ENCODE results near the gene ABR. TPM values are rescaled to one million over a fixed set of nuclear protein-coding genes. Genes with fewer than 3 reads are reported as not detected.
A peak's percentile ranks its signal among the peaks of the same experiment; 100 is the strongest.

The ABR gene
- total and polyA plus RNA-seq, 2 of the 8 experiments (the other 6 are each of a cell fraction or from before 2014, with no cell fraction given): 44.8 to 47.2 TPM

- no peak overlapping the region for H4K5ac ChIP-seq (ENCODE audit: insufficient read length, low read depth, low read length)
- no peak overlapping the region for H2BK120ac ChIP-seq (replicated peaks; ENCODE audit: low read depth, low read length)
- H3K18ac ChIP-seq (ENCODE audit: extremely low read depth, low read length): peak overlapping the region; percentile 68
- ChIA-PET POLR2A (ENCODE audit: partially characterized antibody) (interaction anchor here (0.6 to 1.2 kb wide), 4 partner anchors 8 to 62 kb away, joined by 3 to 4 read pairs (median 4); no protein-coding TSS in a partner anchor), CTCF (ENCODE audit: partially characterized antibody) (interaction anchor here (0.6 to 6.4 kb wide), 28 partner anchors 11 to 157 kb away, joined by 3 to 63 read pairs (median 5); no protein-coding TSS in a partner anchor)
- H3K9me3 ChIP-seq (ENCODE audit: insufficient read depth in 2 of 2, low read depth in 1 of 2, low read length in 1 of 2): no peaks in the 10 kb centered on the region
- H2AFZ ChIP-seq (ENCODE audit: low read length): 0 out of 2 replicates have a peak overlapping the region, but pooled peaks have one; percentile 60
- H3K4me3 ChIP-seq (ENCODE audit: extremely low read depth in 1 of 4, insufficient read depth in 2 of 4, low read depth in 3 of 4, low read length in 4 of 4): peak overlapping the region in 1 of 4 experiments; percentile 23; a peak in 1 of 8 replicates
- peaks cover 0 to 9% (median 4%) of the 10 kb centered on the region in 4 experiments; a peak in 5 of 7 replicates for H3K4me1 ChIP-seq (replicated peaks in 1 of 4; ENCODE audit: control insufficient read depth in 3 of 4, insufficient read depth in 4 of 4, low read length in 3 of 4)
- H3K23me2 ChIP-seq (ENCODE audit: low read depth, low read length): no peaks in the 10 kb centered on the region
- no peak overlapping the region for H3K4ac ChIP-seq (replicated peaks; ENCODE audit: insufficient read length, low read depth, low read length)
- H3K79me2 ChIP-seq (ENCODE audit: control insufficient read depth in 1 of 2, insufficient read depth in 2 of 2, low read length in 2 of 2): no peaks in the 10 kb centered on the region
- H2BK12ac ChIP-seq (ENCODE audit: low read depth, low read length): no peak overlapping the region
- H3K23ac ChIP-seq (ENCODE audit: insufficient read length): no peak overlapping the region
- H2BK5ac ChIP-seq (ENCODE audit: low read depth, low read length): no peak overlapping the region
- H4K91ac ChIP-seq (replicated peaks; ENCODE audit: insufficient read length, low read length): peak overlapping the region; percentile 85
- no peak overlapping the region for H2BK20ac ChIP-seq (ENCODE audit: low read length)
- no peaks in the 10 kb centered on the region for H4K20me1 ChIP-seq (replicated peaks in 1 of 2; ENCODE audit: control insufficient read depth in 1 of 2, insufficient read depth in 2 of 2, low read length in 2 of 2)
- peak overlapping the region; percentile 1 to 65; a peak in 3 of 4 replicates for H3K4me2 ChIP-seq (ENCODE audit: insufficient read depth in 1 of 2, low read depth in 2 of 2, low read length in 2 of 2)
- H3K36me3 ChIP-seq (ENCODE audit: control insufficient read depth in 2 of 4, insufficient read depth in 4 of 4, low read length in 3 of 4): no peaks in the 10 kb centered on the region
- peak overlapping the region; percentile 66; the same call in 1 of the 2 replicates for H4K8ac ChIP-seq (ENCODE audit: extremely low read depth, insufficient read depth, low read length)
- DNase-seq (ENCODE audit: low read depth in 1 of 2, low spot score in 2 of 2) (peak in 1 of 2 experiments; percentile 90), FAIRE-seq (no peak)
- H3K14ac ChIP-seq (ENCODE audit: insufficient read length): no peak overlapping the region
- peaks cover 0 to under 1% (median under 1%) of the 10 kb centered on the region in 4 experiments; a peak in 4 of 7 replicates for H3K27me3 ChIP-seq (replicated peaks in 1 of 4; ENCODE audit: control insufficient read depth in 3 of 4, extremely low read depth in 1 of 4, insufficient read depth in 3 of 4, low read length in 3 of 4)
- H3K56ac ChIP-seq (replicated peaks; ENCODE audit: insufficient read length, low read depth, low read length): peak overlapping the region; percentile 30
- 0 out of 2 replicates have a peak overlapping the region, but pooled peaks have one; percentile 31 for H2BK15ac ChIP-seq (ENCODE audit: low read length)
- no peak overlapping the region for H2AK5ac ChIP-seq (ENCODE audit: low read depth, low read length)
- H3K27ac ChIP-seq (ENCODE audit: low read depth, low read length): no peak overlapping the region
- WGBS, 2 experiments (ENCODE audit: extremely low coverage in 1 of 2, insufficient coverage in 1 of 2, insufficient read length in 1 of 2, insufficient replicate concordance in 2 of 2, low coverage in 1 of 2, low lambda C conversion rate in 2 of 2, missing lambda C conversion rate in 1 of 2): 32% methylated on average over 32 of the region's 34 CpGs; no CpG with 5 or more reads in 1 of the 2 experiments
- no peak overlapping the region for H3K9ac ChIP-seq (replicated peaks in 1 of 4; ENCODE audit: extremely low read depth in 1 of 4, low read depth in 3 of 4, low read length in 3 of 4)
- no peaks in the 10 kb centered on the region for H3K79me1 ChIP-seq (ENCODE audit: low read depth, low read length)
- TF ChIP-seq, protein P1, sequence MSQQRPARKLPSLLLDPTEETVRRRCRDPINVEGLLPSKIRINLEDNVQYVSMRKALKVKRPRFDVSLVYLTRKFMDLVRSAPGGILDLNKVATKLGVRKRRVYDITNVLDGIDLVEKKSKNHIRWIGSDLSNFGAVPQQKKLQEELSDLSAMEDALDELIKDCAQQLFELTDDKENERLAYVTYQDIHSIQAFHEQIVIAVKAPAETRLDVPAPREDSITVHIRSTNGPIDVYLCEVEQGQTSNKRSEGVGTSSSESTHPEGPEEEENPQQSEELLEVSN (IDR thresholded peaks at IDR 0.05): peak; percentile 11; the same call in 1 of the 2 replicates
- TF ChIP-seq CREB1 (IDR thresholded peaks at IDR 0.05): no peak
- peak; percentile 52 for TF ChIP-seq TAF1 (IDR thresholded peaks at IDR 0.05; ENCODE audit: low read depth, low read length)
- 0 out of 2 replicates have a peak, but pooled peaks have one; percentile 38 for TF ChIP-seq JUND (IDR thresholded peaks at IDR 0.05; ENCODE audit: low read length)
- no peak for TF ChIP-seq CTBP2 (IDR thresholded peaks at IDR 0.05; ENCODE audit: borderline replicate concordance, insufficient read depth, insufficient read length, low read length)
- no peak for TF ChIP-seq CBX5 (IDR thresholded peaks at IDR 0.05; ENCODE audit: low read depth, low read length)
- no peak for TF ChIP-seq ZNF274 (IDR thresholded peaks at IDR 0.05; ENCODE audit: borderline replicate concordance, extremely low read depth, low read length)
- no peak for TF ChIP-seq RFX5 (IDR thresholded peaks at IDR 0.05; ENCODE audit: borderline replicate concordance, low read depth, low read length)
- peak; percentile 23 for TF ChIP-seq EZH2 (IDR thresholded peaks at IDR 0.05; ENCODE audit: low read depth, low read length, severe bottlenecking)
- TF ChIP-seq TCF12 (IDR thresholded peaks at IDR 0.05; ENCODE audit: low read depth, low read length): 0 out of 2 replicates have a peak, but pooled peaks have one; percentile 36
Observed at GRCh38 chr17:1186923-1187771, 7.4 kb upstream of the ABR start.
